ENCODE data around the gene AKNAD1. TPM values are rescaled to one million over a fixed set of nuclear protein-coding genes. Genes with fewer than 3 reads are reported as not detected.

The AKNAD1 gene
- total RNA-seq, 4 donors from 2014 or later = 2.2 to 6.5 (median 2.7) TPM; not detected in 1

DNA sequence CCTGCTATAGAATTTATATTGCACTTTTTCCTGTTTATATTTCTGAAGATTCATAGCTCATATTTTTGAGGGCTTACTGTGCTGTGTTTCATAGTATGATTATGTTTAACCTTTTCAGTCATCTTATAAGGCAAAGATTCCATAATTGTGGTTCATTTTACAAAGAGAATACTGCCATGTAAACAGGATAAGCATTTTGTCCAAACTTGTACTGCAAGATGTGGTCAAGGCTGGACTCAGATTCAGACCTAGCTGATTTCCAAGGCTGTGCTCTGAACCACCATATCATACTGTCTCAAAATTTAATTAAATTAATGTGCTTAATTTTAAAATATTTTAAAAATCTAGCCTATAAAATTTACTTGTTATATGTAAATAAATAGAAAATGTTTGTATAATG lies 79.1 kb downstream of the AKNAD1 start:
- H3K9me3 ChIP-seq = no peaks in the 10 kb centered on the region
- no peak overlapping the region for H3K4me3 ChIP-seq
- no peaks in the 10 kb centered on the region for H3K27me3 ChIP-seq
- H3K27ac ChIP-seq = no peak overlapping the region
- peaks cover 77% of the 10 kb centered on the region for H3K36me3 ChIP-seq
- no peaks in the 10 kb centered on the region for H3K4me1 ChIP-seq
- no peak for DNase-seq (ENCODE audit: low spot score in 2 of 2)
- TF ChIP-seq POLR2A (IDR thresholded peaks at IDR 0.05) = no peak
- TF ChIP-seq EP300 (IDR thresholded peaks at IDR 0.05) = no peak
- TF ChIP-seq, protein P1, sequence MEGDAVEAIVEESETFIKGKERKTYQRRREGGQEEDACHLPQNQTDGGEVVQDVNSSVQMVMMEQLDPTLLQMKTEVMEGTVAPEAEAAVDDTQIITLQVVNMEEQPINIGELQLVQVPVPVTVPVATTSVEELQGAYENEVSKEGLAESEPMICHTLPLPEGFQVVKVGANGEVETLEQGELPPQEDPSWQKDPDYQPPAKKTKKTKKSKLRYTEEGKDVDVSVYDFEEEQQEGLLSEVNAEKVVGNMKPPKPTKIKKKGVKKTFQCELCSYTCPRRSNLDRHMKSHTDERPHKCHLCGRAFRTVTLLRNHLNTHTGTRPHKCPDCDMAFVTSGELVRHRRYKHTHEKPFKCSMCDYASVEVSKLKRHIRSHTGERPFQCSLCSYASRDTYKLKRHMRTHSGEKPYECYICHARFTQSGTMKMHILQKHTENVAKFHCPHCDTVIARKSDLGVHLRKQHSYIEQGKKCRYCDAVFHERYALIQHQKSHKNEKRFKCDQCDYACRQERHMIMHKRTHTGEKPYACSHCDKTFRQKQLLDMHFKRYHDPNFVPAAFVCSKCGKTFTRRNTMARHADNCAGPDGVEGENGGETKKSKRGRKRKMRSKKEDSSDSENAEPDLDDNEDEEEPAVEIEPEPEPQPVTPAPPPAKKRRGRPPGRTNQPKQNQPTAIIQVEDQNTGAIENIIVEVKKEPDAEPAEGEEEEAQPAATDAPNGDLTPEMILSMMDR (IDR thresholded peaks at IDR 0.05) = no peak
- TF ChIP-seq POLR2AphosphoS5 (IDR thresholded peaks at IDR 0.05) = no peak

DNA sequence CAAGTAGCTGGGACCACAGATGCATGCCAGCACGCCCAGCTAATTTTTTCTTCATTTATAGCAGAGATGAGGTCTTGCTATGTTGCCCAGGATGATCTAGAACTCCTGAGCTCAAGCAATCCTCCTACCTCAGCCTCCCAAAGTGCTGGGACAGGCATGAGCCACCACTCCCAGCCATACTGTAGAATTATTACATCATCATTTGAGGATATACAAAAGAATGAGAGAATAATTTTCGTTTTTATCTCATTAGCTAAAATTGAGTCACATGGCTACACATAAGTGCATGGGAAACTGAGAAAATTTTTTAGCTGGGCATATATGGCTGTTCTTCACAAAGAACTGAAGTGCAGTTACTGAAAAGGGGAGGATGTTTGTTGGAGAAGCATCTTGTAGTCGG lies 89.2 kb downstream of the AKNAD1 start:
- Histone ChIP-seq H3K4me3 (no peak overlapping the region), H3K27ac (no peak overlapping the region), H3K9me3 (no peaks in the 10 kb centered on the region), H3K36me3 (peaks cover 71% of the 10 kb centered on the region), H3K4me1 (no peaks in the 10 kb centered on the region), H3K27me3 (no peaks in the 10 kb centered on the region)
- DNase-seq (ENCODE audit: low spot score in 2 of 2) = no peak
- WGBS = 92% methylated on average over 3 of the region's 3 CpGs
- TF ChIP-seq POLR2A (IDR thresholded peaks at IDR 0.05) = no peak
- no peak for TF ChIP-seq EP300 (IDR thresholded peaks at IDR 0.05)
- TF ChIP-seq, protein P1 (IDR thresholded peaks at IDR 0.05) = no peak
- no peak for TF ChIP-seq POLR2AphosphoS5 (IDR thresholded peaks at IDR 0.05)

DNA sequence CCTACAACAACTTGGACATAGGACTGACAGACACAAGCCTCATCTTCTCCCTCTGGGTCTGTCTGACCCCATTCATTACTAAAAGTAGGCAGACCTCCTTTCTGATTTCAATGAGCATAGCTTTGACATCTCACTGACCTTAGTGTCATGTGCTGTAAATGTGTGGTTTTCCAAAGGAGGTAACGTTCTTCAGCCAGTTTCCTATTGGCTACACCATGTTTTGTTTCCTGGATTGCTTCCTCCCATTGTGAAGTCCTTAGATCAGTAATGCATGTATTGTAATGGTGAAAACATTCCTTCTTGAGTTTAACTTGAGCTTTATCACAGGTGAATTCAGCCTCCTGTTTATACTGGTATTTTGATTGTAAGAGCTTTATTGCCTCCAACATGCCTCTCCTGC lies 89.8 kb downstream of the AKNAD1 start:
- DNase-seq (ENCODE audit: low spot score in 2 of 2) = no peak
- 53% methylated on average over 1 of the region's 1 CpG for WGBS
- H3K4me3 ChIP-seq = no peak overlapping the region
- no peaks in the 10 kb centered on the region for H3K9me3 ChIP-seq
- no peak overlapping the region for H3K27ac ChIP-seq
- peaks cover 73% of the 10 kb centered on the region for H3K36me3 ChIP-seq
- H3K27me3 ChIP-seq = no peaks in the 10 kb centered on the region
- TF ChIP-seq EP300 (IDR thresholded peaks at IDR 0.05) = no peak
- no peak for TF ChIP-seq POLR2A (IDR thresholded peaks at IDR 0.05)
- TF ChIP-seq POLR2AphosphoS5 (IDR thresholded peaks at IDR 0.05) = no peak
- TF ChIP-seq, protein P1 (IDR thresholded peaks at IDR 0.05) = no peak
- no peaks in the 10 kb centered on the region for H3K4me1 ChIP-seq

Other genes starting within 250 kb of the AKNAD1 start
- 1 to 10 TPM; 1.8 to 4.6 (median 2.4) TPM for gene HENMT1, start 196.0 kb downstream of the AKNAD1 start, total RNA-seq
- gene PRPF38B, start 164.8 kb downstream of the AKNAD1 start, total RNA-seq = 10 to 100 TPM; 17.5 to 58.4 (median 25.4) TPM
- gene FNDC7, start 144.2 kb downstream of the AKNAD1 start, total RNA-seq = under 1 TPM in 1 of 4 donors, not detected in 3; 0.24 TPM
- 100 to 1,000 TPM in 1 of 4 donors, 10 to 100 TPM in 3; 48.8 to 137 (median 66.3) TPM for gene STXBP3, start 110.4 kb downstream of the AKNAD1 start, total RNA-seq
- 100 to 1,000 TPM in 3 of 4 donors, 10 to 100 TPM in 1; 97.4 to 174 (median 136) TPM for gene GPSM2, start 19.9 kb upstream of the AKNAD1 start, total RNA-seq
- 10 to 100 TPM; 12.4 to 19.4 (median 18.5) TPM for gene CLCC1, start 106.4 kb upstream of the AKNAD1 start, total RNA-seq
- 10 to 100 TPM; 45.8 to 89.2 (median 52.9) TPM for gene WDR47, start 185.0 kb upstream of the AKNAD1 start, total RNA-seq
- 10 to 100 TPM; 10.6 to 33.2 (median 28.0) TPM for gene TAF13, start 218.9 kb upstream of the AKNAD1 start, total RNA-seq
- 10 to 100 TPM; 28.2 to 35.1 (median 31.0) TPM for gene TMEM167B, start 233.7 kb upstream of the AKNAD1 start, total RNA-seq

All from suprapubic skin (tissue), 4 donors.